Coronary artery (tissue), 2 donors: ENCODE data around the gene PCDHGA11.
"Not testable (repeated sequence)": the region's sequence is repeated elsewhere in the genome, so short reads cannot be mapped to it uniquely, and the experiment has no call there.

Source experiments
- DNase-seq: peaks from one replicate; pipeline ENCODE4 v3.0.0-alpha.2; 2017; ENCODE audit warnings: low spot score
- H3K27ac ChIP-seq, 2 donors: fragments of 200-600 bp; sonication (generic); one replicate each; pipeline ENCODE4 v1.5.1; 2016 to 2019
- H3K4me3 ChIP-seq: fragments of 200-600 bp; sonication (generic); 2 replicates; pipeline ENCODE4 v1.5.1; 2016; ENCODE audit warnings: mild to moderate bottlenecking, moderate library complexity
- TF ChIP-seq, protein P1 (sequence below): fragments of 200-600 bp; sonication (generic); IDR thresholded peaks from one replicate; pipeline ENCODE4 v1.5.1; 2019; ENCODE audit warnings: antibody characterized with exemption

The PCDHGA11 gene

GRCh38 chr5:141393267-141393666 is 27.6 kb upstream of the PCDHGA11 start:
- TF ChIP-seq, protein P1, sequence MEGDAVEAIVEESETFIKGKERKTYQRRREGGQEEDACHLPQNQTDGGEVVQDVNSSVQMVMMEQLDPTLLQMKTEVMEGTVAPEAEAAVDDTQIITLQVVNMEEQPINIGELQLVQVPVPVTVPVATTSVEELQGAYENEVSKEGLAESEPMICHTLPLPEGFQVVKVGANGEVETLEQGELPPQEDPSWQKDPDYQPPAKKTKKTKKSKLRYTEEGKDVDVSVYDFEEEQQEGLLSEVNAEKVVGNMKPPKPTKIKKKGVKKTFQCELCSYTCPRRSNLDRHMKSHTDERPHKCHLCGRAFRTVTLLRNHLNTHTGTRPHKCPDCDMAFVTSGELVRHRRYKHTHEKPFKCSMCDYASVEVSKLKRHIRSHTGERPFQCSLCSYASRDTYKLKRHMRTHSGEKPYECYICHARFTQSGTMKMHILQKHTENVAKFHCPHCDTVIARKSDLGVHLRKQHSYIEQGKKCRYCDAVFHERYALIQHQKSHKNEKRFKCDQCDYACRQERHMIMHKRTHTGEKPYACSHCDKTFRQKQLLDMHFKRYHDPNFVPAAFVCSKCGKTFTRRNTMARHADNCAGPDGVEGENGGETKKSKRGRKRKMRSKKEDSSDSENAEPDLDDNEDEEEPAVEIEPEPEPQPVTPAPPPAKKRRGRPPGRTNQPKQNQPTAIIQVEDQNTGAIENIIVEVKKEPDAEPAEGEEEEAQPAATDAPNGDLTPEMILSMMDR = no peak
- DNase-seq = no peak
- Histone ChIP-seq H3K4me3 (peak overlapping the region; percentile 25), H3K27ac (no peak overlapping the region)

DNA sequence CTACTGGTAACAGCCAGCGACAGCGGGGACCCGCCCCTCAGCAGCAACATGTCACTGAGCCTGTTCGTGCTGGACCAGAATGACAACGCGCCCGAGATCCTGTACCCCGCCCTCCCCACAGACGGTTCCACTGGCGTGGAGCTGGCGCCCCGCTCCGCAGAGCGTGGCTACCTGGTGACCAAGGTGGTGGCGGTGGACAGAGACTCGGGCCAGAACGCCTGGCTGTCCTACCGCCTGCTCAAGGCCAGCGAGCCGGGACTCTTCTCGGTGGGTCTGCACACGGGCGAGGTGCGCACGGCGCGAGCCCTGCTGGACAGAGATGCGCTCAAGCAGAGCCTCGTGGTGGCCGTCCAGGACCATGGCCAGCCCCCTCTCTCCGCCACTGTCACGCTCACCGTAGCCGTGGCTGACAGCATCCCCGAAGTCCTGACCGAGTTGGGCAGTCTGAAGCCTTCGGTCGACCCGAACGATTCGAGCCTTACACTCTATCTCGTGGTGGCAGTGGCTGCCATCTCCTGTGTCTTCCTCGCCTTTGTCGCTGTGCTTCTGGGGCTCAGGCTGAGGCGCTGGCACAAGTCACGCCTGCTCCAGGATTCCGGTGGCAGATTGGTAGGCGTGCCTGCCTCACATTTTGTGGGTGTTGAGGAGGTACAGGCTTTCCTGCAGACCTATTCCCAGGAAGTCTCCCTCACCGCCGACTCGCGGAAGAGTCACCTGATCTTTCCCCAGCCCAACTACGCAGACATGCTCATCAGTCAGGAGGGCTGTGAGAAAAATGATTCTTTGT is 26.3 kb upstream of the PCDHGA11 start:
- not testable (repeated sequence) for H3K4me3 ChIP-seq, DNase-seq, H3K27ac ChIP-seq

DNA sequence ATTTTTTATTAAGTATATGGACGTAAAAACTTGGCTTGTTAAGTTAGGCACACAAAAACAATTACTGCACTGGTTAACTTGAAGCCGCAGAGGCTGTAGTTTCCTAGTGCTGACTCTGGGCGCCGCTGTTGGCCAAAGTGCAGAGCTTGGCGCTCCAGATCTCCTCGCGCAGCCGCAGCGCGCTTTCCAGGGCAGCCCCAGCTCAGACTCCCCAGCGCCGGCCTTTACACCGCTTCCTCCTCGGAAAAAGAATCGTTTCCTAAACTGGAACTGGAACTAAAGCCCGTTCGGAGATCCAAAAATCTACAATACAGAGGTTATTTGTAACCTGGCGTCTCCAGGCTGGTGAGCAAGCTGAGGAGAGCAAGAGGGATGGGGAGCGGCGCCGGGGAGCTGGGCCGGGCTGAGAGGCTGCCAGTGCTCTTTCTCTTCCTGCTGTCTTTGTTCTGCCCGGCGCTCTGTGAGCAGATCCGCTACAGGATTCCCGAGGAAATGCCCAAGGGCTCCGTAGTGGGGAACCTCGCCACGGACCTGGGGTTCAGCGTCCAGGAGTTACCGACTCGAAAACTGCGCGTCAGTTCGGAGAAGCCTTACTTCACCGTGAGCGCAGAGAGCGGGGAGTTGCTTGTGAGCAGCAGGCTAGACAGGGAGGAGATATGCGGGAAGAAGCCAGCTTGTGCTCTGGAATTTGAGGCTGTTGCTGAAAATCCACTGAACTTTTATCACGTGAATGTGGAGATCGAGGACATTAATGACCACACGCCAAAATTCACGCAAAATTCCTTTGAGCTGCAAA is 22.9 kb upstream of the PCDHGA11 start, which contains the start of gene PCDHGB5:
TSS of gene PCDHGB5 (plus strand) at position 192 of the 796 bp plus-strand sequence. CDS start at position 373, 181 bp downstream.
- not testable (repeated sequence) for H3K27ac ChIP-seq, DNase-seq
- H3K4me3 ChIP-seq = peak within 1 kb of the TSS; percentile 59

- TF ChIP-seq, protein P1 = no peak
- DNase-seq = no peak
- H3K4me3 ChIP-seq = peak overlapping the region; percentile 53
These were observed 22.2 kb upstream of the PCDHGA11 start for GRCh38 chr5:141398608-141399007.

DNA sequence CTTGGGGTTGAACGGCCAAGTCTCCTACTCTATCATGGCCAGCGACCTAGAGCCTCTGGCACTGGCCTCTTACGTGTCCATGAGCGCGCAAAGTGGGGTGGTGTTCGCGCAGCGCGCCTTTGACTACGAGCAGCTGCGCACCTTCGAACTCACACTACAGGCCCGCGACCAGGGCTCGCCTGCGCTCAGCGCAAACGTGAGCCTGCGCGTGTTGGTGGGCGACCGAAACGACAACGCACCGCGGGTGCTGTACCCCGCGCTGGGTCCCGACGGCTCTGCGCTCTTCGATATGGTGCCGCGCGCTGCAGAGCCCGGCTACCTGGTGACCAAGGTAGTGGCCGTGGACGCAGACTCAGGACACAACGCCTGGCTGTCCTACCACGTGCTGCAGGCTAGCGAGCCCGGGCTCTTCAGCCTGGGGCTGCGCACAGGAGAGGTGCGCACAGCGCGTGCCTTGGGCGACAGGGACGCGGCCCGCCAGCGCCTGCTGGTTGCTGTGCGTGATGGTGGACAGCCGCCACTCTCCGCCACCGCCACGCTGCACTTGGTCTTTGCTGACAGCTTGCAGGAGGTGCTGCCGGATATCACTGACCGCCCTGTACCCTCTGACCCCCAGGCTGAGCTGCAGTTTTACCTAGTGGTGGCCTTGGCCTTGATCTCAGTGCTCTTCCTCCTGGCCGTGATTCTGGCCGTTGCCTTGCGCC is 21.1 kb upstream of the PCDHGA11 start:
- H3K4me3 ChIP-seq = peak overlapping the region; percentile 53
- no peak for DNase-seq
- H3K27ac ChIP-seq = no peak overlapping the region
- TF ChIP-seq, protein P1 = no peak

More at GRCh38 chr5:141398608-141399007, 22.2 kb upstream of the PCDHGA11 start:
- no peak overlapping the region for H3K27ac ChIP-seq

DNA sequence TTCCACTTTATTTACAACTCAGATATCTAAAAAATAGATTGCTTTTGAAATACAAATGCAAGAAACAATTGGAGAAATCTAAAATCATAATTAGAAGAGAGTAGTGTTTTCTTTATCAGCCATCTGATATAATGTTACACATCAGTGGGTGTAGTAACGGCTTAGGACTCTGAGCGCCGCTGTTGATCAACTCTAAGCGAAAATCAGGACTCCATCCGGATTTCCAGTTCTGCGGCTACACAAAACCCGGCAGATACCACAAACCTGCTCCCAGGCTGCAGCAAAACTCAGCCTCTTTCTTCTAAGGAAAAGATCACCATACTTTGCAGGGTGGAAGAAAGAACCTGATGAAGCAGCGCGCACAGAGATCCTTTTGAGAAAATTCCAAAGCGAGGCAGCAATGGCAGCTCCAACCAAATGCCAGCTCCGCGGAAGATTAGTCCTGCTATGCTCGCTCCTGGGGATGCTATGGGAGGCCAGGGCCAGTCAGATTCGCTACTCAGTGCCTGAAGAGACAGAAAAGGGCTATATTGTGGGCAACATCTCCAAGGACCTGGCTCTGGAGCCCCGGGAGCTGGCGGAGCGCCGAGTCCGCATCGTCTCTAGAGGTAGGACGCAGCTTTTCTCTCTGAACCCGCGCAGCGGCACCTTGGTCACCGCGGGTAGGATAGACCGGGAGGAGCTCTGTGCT is 18.2 kb upstream of the PCDHGA11 start, which contains the start of gene PCDHGA9:
TSS of gene PCDHGA9 (plus strand) at position 226 of the 691 bp plus-strand sequence. CDS start at position 401, 175 bp downstream.
- H3K4me3 ChIP-seq = peak within 1 kb of the TSS; percentile 53
- TF ChIP-seq, protein P1 = no peak
- no peak for DNase-seq
- no peak within 1 kb of the TSS for H3K27ac ChIP-seq

GRCh38 chr5:141403387-141403786 is 17.5 kb upstream of the PCDHGA11 start:
- H3K27ac ChIP-seq = no peak overlapping the region
- no peak for DNase-seq
- H3K4me3 ChIP-seq = peak overlapping the region; percentile 53
- TF ChIP-seq, protein P1 = no peak

- peak within 1 kb of the TSS; percentile 61 for H3K4me3 ChIP-seq
- not testable (repeated sequence) for DNase-seq, H3K27ac ChIP-seq
These were observed 12.9 kb upstream of the PCDHGA11 start, which contains the start of gene PCDHGB6 for GRCh38 chr5:141407790-141408505. Gene PCDHGB6, plus strand, starts transcription at chr5:141408021. Its CDS starts 182 bp downstream, at chr5:141408203.
